Activated CD8-positive, alpha-beta T cell treated with anti-CD3 and anti-CD28 coated beads, Interleukin-2, amount 10 ng/mL, durations not matched to agents 7 days and 5 days (primary cell): ENCODE measurements around the gene FBXO15. TPM values are rescaled to one million over a fixed set of nuclear protein-coding genes. Genes with fewer than 3 reads are reported as not detected.

Experiments
- ATAC-seq: fragments of 150-1000 bp; cut with Tn5 transposase; one replicate; pipeline ENCODE4 v1.10.0; 2021; ENCODE audit warnings: moderate library complexity
- CTCF ChIA-PET: fragments of 350-600 bp; sonication (Branson Sonifier 250); formaldehyde crosslinking; loops from one replicate; lab custom pipeline; 2021; ENCODE audit warnings: antibody characterized with exemption; lab: Charles Lee
- POLR2A ChIA-PET: fragments of 350-600 bp; sonication (Branson Sonifier 250); formaldehyde crosslinking; loops from one replicate; lab custom pipeline; 2021; ENCODE audit warnings: antibody characterized with exemption; lab: Charles Lee
- DNase-seq: peaks from one replicate; pipeline ENCODE4 v3.0.0-alpha.2; 2020
- H3K27ac Mint-ChIP-seq: one replicate; pipeline ENCODE4 v1.8.0; 2021; ENCODE audit warnings: mild to moderate bottlenecking, mixed read lengths
- H3K27me3 Mint-ChIP-seq: one replicate; pipeline ENCODE4 v1.8.0; 2021; ENCODE audit warnings: low read depth, mixed read lengths
- H3K36me3 Mint-ChIP-seq: one replicate; pipeline ENCODE4 v1.8.0; 2021; ENCODE audit warnings: low read depth, mixed read lengths
- H3K4me1 Mint-ChIP-seq: one replicate; pipeline ENCODE4 v1.8.0; 2021; ENCODE audit warnings: low read depth, mixed read lengths
- H3K4me3 Mint-ChIP-seq: one replicate; pipeline ENCODE4 v1.8.0; 2021; ENCODE audit warnings: mild to moderate bottlenecking, mixed read lengths
- H3K9me3 Mint-ChIP-seq: one replicate; pipeline ENCODE4 v1.8.0; 2022; ENCODE audit warnings: mixed read lengths; ENCODE audit not compliant: insufficient read depth
- total RNA-seq, 2 experiments: library from RNA; stranded (reverse); gene quantifications; one replicate each; pipeline ENCODE4 v1.2.3, GENCODE V29; 2021

The FBXO15 gene
- total RNA-seq, 2 experiments from 2014 or later = 1.3 to 2.4 TPM

- CTCF ChIA-PET = interaction anchor here (0.9 to 1.5 kb wide), 5 partner anchors 18 to 341 kb away, joined by 3 to 5 read pairs (median 3); no protein-coding TSS in a partner anchor
- POLR2A ChIA-PET = no interaction called here
- ATAC-seq (no peak), DNase-seq (no peak)
- Mint-ChIP-seq H3K9me3 (no peaks in the 10 kb centered on the region), H3K27me3 (no peaks in the 10 kb centered on the region), H3K4me3 (no peak overlapping the region), H3K4me1 (peaks cover 45% of the 10 kb centered on the region), H3K27ac (no peak overlapping the region), H3K36me3 (peaks cover 52% of the 10 kb centered on the region)
These were observed 5.2 kb upstream of the FBXO15 start for GRCh38 chr18:74152857-74153256.

- DNase-seq (no peak), ATAC-seq (no peak)
- Mint-ChIP-seq H3K36me3 (peaks cover 53% of the 10 kb centered on the region), H3K4me1 (peaks cover 48% of the 10 kb centered on the region), H3K9me3 (no peaks in the 10 kb centered on the region), H3K4me3 (no peak overlapping the region), H3K27me3 (peaks cover 2% of the 10 kb centered on the region), H3K27ac (no peak overlapping the region)
- ChIA-PET POLR2A (no interaction called here), CTCF (interaction anchor here (1.0 to 1.2 kb wide), 2 partner anchors 190 to 341 kb away, joined by 3 read pairs; no protein-coding TSS in a partner anchor)
These were observed 4.6 kb upstream of the FBXO15 start for GRCh38 chr18:74152270-74152669.

DNA sequence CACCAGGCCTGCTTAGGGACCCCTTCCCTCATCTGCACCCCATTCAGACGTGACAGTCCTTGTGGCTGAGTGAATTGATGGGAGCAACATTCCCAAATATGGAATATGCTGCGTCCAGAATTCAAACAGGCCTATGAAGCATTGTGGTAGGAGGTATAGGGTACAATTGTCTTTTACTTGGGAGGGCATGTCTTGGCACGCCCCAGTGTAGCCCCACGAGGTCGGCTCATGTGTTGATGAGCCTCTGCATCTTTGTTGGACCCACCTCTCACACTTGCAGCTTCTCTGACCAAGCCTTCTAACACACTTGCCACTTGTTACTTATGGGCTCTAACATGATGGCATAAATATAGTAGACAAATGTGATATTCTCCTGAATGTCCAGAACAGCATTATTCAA, 2.2 kb upstream of the FBXO15 start:
- peaks cover 2% of the 10 kb centered on the region for H3K27me3 Mint-ChIP-seq
- peak overlapping the region; percentile 98 for H3K4me3 Mint-ChIP-seq
- ChIA-PET POLR2A (interaction anchor here (1.8 kb wide), 1 partner anchor 10 kb away, joined by 3 read pairs; no protein-coding TSS in a partner anchor), CTCF (interaction anchor here (2.2 kb wide), 1 partner anchor 67 kb away, joined by 9 read pairs; no protein-coding TSS in a partner anchor)
- peak overlapping the region; percentile 5 for H3K27ac Mint-ChIP-seq
- no peak for ATAC-seq
- H3K9me3 Mint-ChIP-seq = no peaks in the 10 kb centered on the region
- peaks cover 40% of the 10 kb centered on the region for H3K36me3 Mint-ChIP-seq
- DNase-seq = no peak
- H3K4me1 Mint-ChIP-seq = peaks cover 56% of the 10 kb centered on the region

DNA sequence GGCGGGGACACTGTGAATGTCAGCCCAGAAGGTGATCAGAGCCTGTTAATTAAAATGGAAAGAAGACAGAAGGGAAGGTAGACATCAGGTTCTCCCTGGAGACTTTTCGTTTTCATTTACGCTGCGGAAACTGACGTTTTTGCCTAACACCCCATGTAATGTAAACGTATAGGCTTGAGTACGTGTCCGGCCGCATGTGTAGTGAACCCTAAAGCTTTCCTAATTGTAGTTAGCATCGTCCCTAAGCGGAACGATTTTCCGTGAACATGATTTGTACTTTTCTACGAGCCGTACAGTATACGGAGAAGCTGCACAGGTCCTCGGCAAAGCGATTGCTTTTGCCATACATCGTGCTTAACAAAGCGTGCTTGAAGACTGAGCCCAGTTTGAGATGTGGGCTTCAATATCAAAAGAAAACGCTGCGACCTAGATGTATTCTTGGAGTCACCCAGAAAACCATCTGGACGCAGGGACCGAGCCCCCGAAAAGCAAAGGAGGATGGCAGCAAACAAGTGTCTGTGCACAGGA, 973 bp upstream of the FBXO15 start:
- no peak for ATAC-seq
- H3K4me3 Mint-ChIP-seq = peak overlapping the region; percentile 98
- H3K9me3 Mint-ChIP-seq = no peaks in the 10 kb centered on the region
- H3K4me1 Mint-ChIP-seq = peaks cover 56% of the 10 kb centered on the region
- peaks cover 35% of the 10 kb centered on the region for H3K36me3 Mint-ChIP-seq
- no peak for DNase-seq
- peak overlapping the region; percentile 99 for H3K27ac Mint-ChIP-seq
- H3K27me3 Mint-ChIP-seq = peaks cover 2% of the 10 kb centered on the region
- POLR2A ChIA-PET = interaction anchor here (0.6 to 1.8 kb wide), 3 partner anchors 9 to 84 kb away, joined by 3 to 6 read pairs (median 3); no protein-coding TSS in a partner anchor
- CTCF ChIA-PET = interaction anchor here (2.2 kb wide), 1 partner anchor 66 kb away, joined by 9 read pairs; no protein-coding TSS in a partner anchor

DNA sequence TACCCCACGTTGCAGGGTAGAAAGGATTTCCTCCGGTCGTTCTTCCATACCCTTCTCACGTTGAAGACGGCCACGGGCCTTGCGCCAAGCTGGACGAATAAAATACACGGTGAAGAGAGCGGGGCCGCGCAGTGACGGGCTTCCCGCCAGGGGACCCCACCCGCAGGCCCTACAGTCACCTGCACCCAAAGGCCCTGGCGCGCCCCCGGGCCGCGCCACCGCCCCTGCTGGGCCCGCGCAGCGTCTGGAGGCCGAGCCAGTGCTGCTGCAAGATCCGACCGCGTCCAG, 199 bp downstream of the FBXO15 start:
- H3K9me3 Mint-ChIP-seq = no peaks in the 10 kb centered on the region

DNA sequence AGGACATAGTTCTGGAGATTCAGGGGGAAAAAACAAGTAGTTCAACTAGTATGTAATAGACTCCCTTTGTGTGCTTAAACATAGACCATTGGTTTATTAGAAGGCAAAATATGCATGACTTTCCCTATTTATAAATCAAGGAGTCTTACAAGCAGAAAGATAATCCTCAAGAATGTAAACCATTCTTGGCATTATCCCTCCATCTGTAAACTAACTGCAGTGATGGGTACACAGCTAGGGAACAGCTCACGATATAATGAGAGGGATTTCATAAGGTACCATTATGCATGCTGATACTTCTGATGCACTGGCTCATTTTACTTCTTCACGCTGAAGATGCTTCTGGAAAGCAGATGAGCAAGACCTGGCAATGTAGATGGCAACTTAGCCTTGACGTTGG, 878 bp downstream of the FBXO15 start:
- ATAC-seq = no peak
- H3K9me3 Mint-ChIP-seq = no peaks in the 10 kb centered on the region
- ChIA-PET POLR2A (no interaction called here), CTCF (interaction anchor here (1.0 kb wide), 1 partner anchor 64 kb away, joined by 3 read pairs; no protein-coding TSS in a partner anchor)
- H3K27me3 Mint-ChIP-seq = peaks cover 2% of the 10 kb centered on the region
- H3K27ac Mint-ChIP-seq = peak overlapping the region; percentile 77
- H3K36me3 Mint-ChIP-seq = peaks cover 29% of the 10 kb centered on the region
- DNase-seq = no peak
- peak overlapping the region; percentile 98 for H3K4me3 Mint-ChIP-seq
- H3K4me1 Mint-ChIP-seq = peaks cover 42% of the 10 kb centered on the region

More for the DNA sequence above, 199 bp downstream of the FBXO15 start:
- ATAC-seq (no peak), DNase-seq (no peak)
- peaks cover 32% of the 10 kb centered on the region for H3K36me3 Mint-ChIP-seq
- peaks cover 48% of the 10 kb centered on the region for H3K4me1 Mint-ChIP-seq
- CTCF ChIA-PET = interaction anchor here (1.0 kb wide), 1 partner anchor 64 kb away, joined by 3 read pairs; no protein-coding TSS in a partner anchor
- peaks cover 2% of the 10 kb centered on the region for H3K27me3 Mint-ChIP-seq
- POLR2A ChIA-PET = no interaction called here
- peak overlapping the region; percentile 98 for H3K4me3 Mint-ChIP-seq
- H3K27ac Mint-ChIP-seq = peak overlapping the region; percentile 99

DNA sequence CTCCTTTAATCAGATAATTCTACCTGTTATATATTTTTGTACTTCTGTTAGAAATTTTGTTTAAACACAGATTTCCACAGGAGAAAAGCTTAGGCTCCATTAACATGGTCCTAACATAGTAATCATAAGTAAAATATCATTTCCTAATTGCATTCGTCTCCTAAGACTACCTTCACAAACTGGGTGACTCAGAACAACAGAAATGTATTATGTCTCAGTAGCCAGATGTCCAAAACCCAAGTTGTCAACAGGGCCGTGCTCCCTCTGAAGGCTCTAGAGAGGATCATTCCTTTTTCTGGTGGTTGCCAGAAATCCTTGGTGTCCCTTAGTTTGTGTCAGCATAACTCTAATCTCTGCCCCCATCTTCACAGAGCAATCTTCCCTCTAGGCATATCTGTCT, 5.4 kb downstream of the FBXO15 start:
- H3K4me1 Mint-ChIP-seq = peaks cover 17% of the 10 kb centered on the region
- CTCF ChIA-PET = interaction anchor here (1.0 to 4.3 kb wide), 2 partner anchors 60 kb away, joined by 3 to 23 read pairs; no protein-coding TSS in a partner anchor
- POLR2A ChIA-PET = no interaction called here

DNA sequence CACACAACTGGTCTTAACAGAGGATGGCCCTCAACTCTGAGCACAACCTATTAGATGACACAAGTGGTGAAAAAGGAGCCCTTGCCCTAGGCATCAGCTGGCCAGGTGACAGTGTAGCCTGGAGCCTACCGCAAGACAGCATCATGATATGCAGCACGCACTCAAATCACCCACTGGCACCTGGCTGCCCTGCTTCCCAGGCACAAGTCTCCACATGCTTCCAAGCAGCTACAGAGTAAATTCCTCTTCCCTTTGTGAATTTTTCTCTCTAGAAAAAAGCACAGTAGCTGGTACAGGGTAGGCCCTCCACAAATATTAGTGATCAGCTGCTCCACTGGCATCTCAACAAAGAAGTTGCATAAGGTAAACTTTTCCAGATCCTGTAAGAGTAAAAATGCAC, 6.0 kb downstream of the FBXO15 start:
- ChIA-PET POLR2A (no interaction called here), CTCF (interaction anchor here (4.3 kb wide), 1 partner anchor 59 kb away, joined by 23 read pairs; no protein-coding TSS in a partner anchor)
- no peaks in the 10 kb centered on the region for H3K9me3 Mint-ChIP-seq
- H3K4me1 Mint-ChIP-seq = peaks cover 12% of the 10 kb centered on the region
- ATAC-seq = no peak
- H3K4me3 Mint-ChIP-seq = no peak overlapping the region
- no peak overlapping the region for H3K27ac Mint-ChIP-seq
- H3K36me3 Mint-ChIP-seq = no peaks in the 10 kb centered on the region
- peaks cover 2% of the 10 kb centered on the region for H3K27me3 Mint-ChIP-seq
- no peak for DNase-seq

More for the DNA sequence above, 5.4 kb downstream of the FBXO15 start:
- no peak for ATAC-seq
- no peak for DNase-seq
- H3K27me3 Mint-ChIP-seq = peaks cover 2% of the 10 kb centered on the region
- no peaks in the 10 kb centered on the region for H3K36me3 Mint-ChIP-seq
- H3K9me3 Mint-ChIP-seq = no peaks in the 10 kb centered on the region
- no peak overlapping the region for H3K4me3 Mint-ChIP-seq
- no peak overlapping the region for H3K27ac Mint-ChIP-seq

DNA sequence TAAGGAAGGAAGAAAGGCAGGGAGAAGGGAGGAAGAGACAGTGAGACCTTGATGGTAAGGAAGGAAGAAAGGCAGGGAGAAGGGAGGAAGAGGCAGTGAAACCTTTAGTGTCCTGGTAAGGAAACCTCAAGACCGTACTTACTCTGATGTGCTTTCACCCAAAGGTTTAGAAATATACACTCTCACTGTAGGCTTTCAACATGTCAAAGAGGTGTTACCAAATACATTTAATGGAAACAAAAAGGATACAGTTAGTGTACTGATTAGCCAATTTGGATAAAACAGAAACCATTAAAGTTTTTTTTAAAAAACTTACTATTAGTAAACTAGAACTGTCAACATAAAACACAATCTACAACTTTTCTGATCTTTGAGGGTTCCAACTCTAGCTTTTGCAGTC, 7.1 kb downstream of the FBXO15 start:
- Mint-ChIP-seq H3K36me3 (no peaks in the 10 kb centered on the region), H3K27ac (no peak overlapping the region), H3K27me3 (peaks cover 2% of the 10 kb centered on the region), H3K4me3 (no peak overlapping the region), H3K9me3 (no peaks in the 10 kb centered on the region), H3K4me1 (peaks cover 9% of the 10 kb centered on the region)
- CTCF ChIA-PET = interaction anchor here (4.3 kb wide), 1 partner anchor 58 kb away, joined by 23 read pairs; no protein-coding TSS in a partner anchor
- POLR2A ChIA-PET = no interaction called here
- no peak for ATAC-seq
- DNase-seq = no peak

- H3K27ac Mint-ChIP-seq = no peak overlapping the region
- H3K27me3 Mint-ChIP-seq = peaks cover 2% of the 10 kb centered on the region
- H3K4me1 Mint-ChIP-seq = peaks cover 9% of the 10 kb centered on the region
- no peak for DNase-seq
- H3K9me3 Mint-ChIP-seq = no peaks in the 10 kb centered on the region
- ChIA-PET POLR2A (interaction anchor here (0.7 kb wide), 1 partner anchor 9 kb away, joined by 3 read pairs; the partner anchor contains the start of gene TIMM21), CTCF (interaction anchor here (1.0 to 4.3 kb wide), 2 partner anchors 9 to 58 kb away, joined by 4 to 23 read pairs; no protein-coding TSS in a partner anchor)
- H3K36me3 Mint-ChIP-seq = no peaks in the 10 kb centered on the region
- peak; percentile 36 for ATAC-seq
- no peak overlapping the region for H3K4me3 Mint-ChIP-seq
These were observed 7.7 kb downstream of the FBXO15 start for GRCh38 chr18:74139888-74140287.

DNA sequence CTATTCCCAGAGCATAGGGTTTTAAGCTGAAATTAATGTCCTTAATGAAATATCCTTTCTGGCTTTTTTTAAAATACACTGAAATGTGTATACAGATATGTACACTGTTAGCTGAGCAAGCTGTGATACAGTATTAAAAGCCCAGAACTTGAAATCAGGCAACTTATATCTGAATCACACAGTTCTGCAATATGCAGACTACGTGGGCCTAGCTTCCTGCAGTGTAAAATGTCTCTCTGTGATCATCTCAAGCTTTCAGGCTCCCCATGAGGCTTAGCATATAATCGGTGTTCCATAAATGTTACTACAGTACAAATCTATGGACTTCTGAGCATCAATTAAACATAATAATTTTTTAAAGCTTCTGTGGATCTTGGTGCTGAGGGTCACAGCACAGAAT, 8.2 kb downstream of the FBXO15 start:
- Mint-ChIP-seq H3K36me3 (no peaks in the 10 kb centered on the region), H3K27me3 (peaks cover 2% of the 10 kb centered on the region), H3K9me3 (no peaks in the 10 kb centered on the region), H3K4me1 (peaks cover 9% of the 10 kb centered on the region), H3K4me3 (no peak overlapping the region), H3K27ac (no peak overlapping the region)
- POLR2A ChIA-PET = interaction anchor here (0.7 kb wide), 1 partner anchor 10 kb away, joined by 3 read pairs; the partner anchor contains the start of gene TIMM21
- DNase-seq = no peak
- ATAC-seq = no peak
- CTCF ChIA-PET = interaction anchor here (1.0 to 4.3 kb wide), 2 partner anchors 9 to 57 kb away, joined by 4 to 23 read pairs; no protein-coding TSS in a partner anchor
